Glomerular endothelial cell (primary cell): ENCODE results near the gene EDEM2. TPM values are rescaled to one million over a fixed set of nuclear protein-coding genes. Genes with fewer than 3 reads are reported as not detected.
"Not testable (repeated sequence)": the region's sequence is repeated elsewhere in the genome, so short reads cannot be mapped to it uniquely, and the experiment has no call there.

Source experiments
- DNase-seq: peaks from one replicate; pipeline ENCODE4 v3.0.0-alpha.2; 2011; ENCODE audit warnings: low read depth, low spot score; ENCODE audit errors: extremely low read depth
- total RNA-seq: library from RNA; depleted of rRNA; stranded (reverse); fragments of >200 nt; gene quantifications from 2 replicates; pipeline ENCODE4 v1.2.3, GENCODE V29; 2015

The EDEM2 gene
- total RNA-seq, 1 donor from 2014 or later, result 39.3 TPM

DNA sequence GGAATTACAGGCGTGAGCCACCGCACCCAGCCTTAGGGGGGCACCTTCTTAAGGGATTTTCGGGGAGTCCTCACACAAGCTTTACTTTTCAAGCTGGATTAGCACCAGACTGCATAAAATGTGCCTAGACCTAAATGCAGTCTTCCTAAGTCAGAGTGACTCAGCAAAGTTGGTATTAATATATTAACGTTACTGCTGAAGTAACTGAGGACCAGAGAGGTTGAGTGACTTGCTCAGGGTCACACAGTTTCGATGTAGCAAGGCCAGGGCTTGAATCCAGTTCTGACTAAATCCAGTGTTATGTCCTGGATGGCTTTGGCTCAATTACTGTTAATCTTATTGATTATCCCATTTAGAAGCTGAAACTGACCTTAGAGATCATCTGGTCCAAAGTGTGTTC, 13.4 kb downstream of the EDEM2 start:
- no peak for DNase-seq

DNA sequence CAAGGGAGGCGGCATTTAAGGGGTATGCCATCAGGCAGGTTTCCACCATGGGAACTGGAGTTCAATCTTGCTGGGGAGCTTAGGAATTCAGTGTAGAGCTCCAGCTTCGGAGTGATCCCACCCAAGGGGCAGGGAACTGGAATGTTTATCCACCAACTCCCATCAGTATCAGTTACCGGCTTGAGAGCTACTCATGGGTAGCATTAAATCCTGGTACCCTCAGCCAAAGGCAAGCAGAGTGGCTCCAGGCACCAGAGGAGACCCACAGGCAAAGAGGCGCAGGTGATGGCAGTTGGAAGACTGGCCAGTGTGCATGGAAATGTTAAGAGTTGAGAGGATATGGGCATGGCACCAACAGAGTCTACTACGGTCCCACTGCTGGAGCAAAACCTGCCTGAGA, 14.1 kb downstream of the EDEM2 start:
- no peak for DNase-seq

DNA sequence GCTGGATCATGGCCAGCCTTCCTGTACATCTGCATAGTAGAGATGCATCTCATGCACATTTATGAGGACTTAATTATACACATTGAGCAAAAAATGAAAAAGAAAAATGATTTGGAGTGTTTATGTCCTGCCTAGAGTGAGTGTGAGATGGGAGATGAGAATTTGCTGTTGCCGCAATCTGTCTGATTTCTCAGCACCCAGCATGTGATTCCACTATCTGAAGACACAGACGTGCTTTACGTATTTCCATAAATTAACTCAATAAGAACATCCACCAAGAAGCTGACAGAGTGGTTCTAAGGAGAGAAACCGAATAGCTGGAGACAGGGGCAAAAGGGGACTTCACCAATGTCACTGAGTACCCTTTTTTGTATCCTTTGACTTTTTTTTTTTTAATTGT, 15.2 kb downstream of the EDEM2 start:
- DNase-seq, result no peak

DNA sequence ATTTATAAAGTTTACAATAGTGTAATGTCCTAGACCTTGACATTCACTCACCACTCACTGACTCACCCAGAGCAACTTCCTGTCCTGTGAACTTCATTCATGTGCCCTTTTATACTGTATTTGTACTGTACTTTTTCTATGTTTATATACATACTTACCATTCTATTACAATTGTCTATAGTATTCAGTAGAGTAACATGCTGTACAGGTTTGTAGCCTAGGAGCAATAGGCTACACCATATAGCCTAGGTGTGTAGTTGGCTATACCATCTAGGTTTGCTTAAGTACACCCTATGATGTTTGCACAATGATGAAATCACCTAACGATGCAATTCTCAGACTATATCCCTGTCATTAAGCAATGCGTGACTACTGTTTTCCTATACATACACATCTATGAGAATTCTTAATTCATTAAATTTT, 17.5 kb downstream of the EDEM2 start:
- no peak for DNase-seq

DNA sequence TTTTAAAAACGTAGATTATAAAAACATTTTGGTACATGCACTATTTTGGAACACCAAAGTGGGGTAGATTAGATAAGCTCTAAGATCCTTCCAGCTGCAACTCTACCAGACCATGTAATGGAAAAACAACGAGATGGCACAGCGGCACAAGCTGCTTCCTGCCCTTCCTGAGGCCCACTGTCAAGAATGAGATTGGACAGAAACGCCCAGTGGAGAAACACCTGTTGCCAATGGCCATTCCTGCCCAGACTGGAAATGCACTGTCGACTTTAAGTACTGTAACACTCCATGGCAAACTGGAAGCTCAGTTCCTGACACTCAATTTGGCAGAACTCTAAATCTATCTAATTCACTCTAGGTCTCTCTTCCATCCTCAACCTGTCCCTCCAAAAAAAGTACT, 21.4 kb downstream of the EDEM2 start:
- no peak for DNase-seq

DNA sequence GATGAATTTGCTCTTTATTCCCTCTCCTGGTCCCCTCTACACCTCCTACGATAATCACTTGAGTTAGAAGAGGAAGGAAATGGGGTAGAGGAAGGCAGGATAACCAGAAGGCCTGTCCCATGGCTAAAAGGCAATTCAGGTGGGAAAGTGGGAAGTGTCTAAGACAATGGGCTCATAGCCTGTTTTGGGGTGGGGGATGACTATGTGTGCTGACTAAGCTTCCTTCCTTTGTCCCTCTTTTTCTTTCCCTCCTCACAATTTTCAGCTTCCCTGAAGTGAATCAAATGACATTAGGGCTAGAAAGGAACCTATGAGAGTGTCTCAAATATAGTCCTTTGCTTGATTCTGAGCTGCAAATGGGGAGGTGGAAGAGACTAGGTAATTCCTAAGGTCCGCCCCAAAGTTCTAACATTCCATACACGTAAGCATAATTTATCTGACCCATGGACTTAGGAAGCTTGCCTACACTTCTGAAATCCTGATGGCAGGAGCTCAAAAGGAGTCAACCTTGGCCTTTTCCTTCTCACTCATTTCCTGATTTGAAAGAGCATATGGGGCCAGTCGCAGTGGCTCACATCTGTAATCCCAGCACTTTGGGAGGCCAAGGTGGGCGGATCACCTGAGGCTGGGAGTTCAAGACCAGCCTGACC, 24.3 kb downstream of the EDEM2 start:
- no peak for DNase-seq

DNA sequence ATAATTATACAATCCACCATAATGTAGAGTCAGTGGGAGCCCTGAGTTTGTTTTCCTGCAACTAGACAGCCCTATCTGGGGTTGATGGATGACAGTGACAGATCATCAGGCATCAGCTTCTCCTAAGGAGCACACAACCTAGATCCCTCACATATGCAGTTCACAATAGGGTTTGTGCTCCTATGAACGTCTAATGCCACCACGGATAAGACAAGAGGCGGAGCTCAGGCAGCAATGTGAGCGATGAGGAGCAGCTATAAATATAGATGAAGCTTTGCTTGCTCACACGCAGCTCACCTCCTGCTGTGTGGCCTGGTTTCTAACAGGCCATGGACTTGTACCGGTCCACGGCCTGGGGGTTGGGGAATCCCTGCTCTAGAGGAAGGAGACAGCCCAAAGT, 25.9 kb downstream of the EDEM2 start:
- no peak for DNase-seq

DNA sequence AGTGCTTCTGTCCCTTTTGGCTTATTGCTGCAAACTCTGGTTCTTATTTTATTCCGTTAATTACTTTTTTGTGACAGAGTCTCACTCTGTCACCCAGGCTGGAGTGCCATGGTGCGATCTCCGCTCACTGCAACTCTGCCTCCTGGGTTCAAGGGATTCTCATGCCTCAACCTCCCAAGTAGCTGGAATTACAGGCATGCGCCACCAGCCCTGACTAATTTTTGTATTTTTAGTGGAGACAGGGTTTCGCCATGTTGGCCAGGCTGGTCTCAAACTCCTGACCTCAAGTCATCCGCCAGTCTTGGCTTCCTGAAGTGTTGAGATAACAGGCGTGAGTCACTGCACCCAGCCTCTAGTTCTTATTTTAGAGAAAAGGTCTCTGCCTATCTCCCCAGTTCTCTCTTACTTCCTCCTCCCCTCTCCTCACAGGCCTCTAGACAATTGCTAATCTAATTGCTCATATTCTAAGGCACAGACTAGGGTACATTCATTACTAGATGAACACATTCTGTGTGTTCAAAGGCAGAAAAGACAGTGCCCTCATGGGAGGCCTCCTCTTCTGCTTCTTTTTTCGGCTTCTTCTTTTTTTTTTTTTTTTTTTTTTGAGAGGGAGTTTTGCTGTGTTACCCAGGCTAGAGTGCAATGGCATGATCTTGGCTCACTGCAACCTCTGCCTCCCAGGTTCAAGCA, 27.0 kb downstream of the EDEM2 start:
- peak; percentile 37 for DNase-seq

DNA sequence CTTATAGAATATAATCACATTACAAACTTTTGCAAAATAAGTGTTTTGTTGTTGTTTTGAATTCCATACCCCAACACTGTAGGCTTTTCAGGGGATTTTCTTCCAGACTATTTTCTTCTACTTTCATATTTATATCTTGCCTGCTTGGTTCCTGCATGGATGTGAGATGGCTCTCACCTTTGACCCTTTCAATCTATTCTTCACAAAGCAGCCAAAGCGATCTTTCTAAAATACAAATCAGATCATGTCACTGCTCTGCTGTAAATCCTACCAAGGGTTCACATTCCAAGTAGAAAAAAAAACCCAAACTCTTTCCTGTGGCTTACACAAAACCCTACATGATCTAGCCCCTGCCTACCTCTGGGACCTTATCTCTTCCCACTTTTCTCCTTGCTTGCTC, 29.5 kb downstream of the EDEM2 start:
- DNase-seq, result no peak

DNA sequence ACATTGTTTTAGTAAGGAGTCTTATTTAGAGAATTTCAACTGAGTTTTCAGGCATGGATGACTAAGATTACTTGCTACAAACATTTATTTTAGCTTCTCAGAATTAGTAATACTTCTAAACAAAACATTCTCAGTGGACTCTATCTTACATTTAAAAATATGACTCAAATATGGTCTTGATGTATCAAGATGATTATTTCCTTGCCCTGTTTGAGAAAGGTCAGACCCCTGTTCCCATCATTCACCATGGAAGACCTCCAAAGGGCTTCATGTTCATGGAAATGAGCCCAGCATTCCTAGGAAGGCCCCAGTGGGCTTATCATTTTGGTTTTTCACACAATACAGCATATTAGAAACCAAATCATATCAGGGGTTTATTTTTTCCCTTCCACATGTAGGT, 29.9 kb downstream of the EDEM2 start:
- no peak for DNase-seq

DNA sequence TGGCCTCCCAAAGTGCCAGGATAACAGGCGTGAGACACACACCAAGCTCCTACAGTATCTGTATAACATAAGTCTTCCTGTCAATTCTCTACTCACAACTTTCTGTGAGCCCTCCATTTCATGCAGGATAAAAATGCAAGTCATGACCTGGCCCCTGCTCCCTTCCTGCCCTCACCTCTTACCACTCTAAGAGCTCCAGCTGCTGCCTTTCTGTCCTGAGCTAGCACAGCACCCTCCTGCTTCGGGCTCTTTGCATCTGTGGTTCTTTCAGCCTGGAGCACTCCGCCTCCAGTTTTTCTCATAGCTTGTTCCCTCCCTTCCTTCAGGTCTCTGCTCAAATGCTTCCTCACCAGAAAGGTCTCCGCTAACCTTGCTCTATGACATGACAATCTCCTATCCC, 30.9 kb downstream of the EDEM2 start:
- no peak for DNase-seq

DNA sequence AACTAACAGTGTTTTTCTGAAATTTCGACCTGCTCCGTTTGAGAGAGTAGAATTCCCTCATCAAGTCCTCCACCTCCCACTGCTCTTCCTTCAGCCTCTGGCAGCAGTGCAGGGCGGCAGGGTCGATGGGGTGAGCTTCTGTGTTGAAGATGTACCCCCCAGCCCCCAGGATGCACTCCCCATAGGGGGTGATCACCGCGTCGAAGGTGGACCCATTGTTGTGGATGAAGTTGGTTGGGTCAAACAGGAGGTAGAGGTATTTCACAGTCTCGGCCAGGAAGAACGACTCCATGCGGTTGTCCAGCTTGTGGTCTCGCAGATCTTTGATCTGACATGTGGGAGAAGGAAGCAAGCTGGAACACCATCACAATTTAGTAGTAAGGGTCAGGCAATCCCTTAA, 31.5 kb downstream of the EDEM2 start:
- no peak for DNase-seq

DNA sequence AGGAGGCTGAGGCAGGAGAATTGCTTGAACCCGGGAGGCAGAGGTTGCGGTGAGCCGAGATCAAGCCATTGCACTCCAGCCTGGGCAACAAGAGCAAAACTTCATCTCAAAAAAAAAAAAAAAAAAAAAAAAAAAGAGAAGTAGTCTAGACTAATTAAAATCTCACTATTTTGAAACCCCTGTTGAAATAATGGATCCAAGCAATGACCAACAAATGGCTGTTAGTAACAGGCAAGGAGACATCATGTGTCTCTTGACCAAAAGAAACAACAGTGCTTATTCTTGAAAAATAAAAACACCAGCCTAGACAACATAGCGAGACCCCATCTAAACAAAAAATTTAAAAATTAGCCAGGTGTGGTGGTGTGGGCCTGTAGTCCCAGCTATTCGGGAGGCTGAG, 34.9 kb downstream of the EDEM2 start:
- DNase-seq, result not testable (repeated sequence)

DNA sequence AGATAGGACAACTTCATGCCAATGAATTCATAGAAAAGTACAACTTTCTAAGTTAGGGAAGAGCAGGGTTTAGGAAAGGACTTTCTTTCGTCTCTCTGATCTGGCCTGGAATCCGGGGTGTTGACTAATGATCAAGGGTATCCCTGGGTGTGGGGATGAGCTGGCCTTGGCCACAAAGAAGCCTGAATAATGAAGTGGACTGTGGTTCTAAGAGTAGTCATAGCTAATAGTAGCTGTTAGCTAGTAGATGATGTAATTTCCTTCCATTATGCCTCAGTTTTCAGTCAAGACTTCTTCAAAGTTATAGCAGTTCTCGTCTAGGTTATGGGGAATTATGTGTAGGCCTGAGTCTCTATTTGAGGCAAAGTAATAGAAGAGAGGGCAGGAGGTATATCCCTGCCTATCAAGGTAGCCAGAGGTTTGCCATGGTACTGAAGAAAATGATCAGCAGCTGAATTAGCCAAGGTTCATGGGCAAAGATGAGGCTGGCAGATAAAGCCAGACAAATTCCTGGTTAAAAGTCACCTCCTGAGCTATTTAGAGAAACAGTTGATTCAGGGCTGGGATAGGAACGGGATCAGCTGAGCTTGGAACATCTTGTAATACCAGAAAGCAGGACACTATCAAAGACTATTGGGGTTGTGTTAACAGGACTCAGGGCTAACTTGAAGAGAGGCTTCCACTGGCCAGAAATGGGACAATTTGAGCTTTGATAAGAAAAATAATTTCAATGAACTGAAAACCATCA, 35.8 kb downstream of the EDEM2 start:
- no peak for DNase-seq

DNA sequence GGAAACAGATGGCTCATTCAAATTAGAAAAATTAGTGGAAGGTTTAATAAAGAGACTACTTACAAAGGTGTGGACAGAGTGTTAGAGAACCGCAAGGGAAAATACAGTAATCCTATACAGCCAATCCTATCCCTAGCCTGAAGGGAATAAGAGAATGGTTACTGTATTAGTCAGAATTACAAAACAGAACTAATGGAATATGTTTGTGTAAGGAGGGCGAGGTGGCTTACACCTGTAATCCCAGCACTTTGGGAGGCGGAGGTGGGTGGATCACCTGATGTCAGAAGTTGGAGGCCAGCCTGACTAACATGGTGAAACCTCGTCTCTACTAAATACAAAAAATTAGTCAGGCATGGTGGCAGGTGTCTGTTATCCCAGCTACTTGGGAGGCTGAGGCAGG, 38.2 kb downstream of the EDEM2 start:
- no peak for DNase-seq

DNA sequence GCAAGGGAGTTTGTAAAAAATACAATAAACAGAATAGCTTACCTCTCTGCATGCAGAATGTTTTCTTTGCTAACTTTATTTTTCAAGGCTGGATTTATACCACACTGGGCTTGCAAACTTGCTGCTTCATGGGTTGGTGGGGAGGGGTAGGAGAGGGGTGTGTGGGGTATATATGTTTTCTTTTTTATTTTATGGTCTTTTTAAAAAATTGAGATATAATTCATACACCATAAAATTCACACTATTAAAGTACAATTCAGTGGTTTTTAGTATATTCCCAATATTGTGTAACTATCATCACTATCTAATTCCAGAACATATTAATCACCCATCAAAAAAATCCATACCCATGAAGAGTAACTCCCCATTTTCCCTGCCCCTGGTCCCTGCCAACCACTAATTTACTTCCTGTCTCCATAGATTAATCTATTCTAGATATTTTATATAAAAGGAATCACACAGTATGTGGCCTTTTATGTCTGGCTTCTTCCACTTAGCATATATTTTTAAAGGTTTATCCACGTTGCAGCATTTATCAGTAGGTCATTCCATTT, 40.2 kb downstream of the EDEM2 start:
- DNase-seq, result no peak

DNA sequence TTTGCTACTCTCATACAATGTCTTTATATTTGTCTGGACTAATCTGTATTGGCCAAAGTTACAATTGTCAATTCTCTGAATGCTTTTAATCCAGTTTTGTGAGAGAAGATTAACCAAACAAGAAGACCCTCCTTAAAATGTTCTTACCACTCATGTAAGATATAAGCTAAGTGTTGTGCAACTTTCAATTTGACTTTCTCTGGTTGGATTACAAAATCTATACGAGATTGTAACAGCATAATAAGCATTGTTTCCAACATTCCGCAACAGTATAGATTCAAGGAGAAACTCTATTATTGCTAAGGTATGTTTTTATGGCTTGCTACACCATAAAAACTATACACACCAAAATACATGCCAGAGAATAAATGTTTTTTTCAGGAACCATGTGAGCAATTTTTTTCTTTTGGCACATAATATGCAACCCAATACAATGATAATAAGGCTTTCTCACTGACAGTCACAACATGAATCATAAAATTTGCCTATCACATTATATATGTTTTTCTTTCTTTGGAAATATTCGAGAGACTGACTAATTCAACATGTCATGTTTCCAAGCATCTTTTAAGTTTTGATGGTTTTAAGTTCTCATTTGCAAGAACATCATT, 42.3 kb downstream of the EDEM2 start:
- DNase-seq, result no peak

DNA sequence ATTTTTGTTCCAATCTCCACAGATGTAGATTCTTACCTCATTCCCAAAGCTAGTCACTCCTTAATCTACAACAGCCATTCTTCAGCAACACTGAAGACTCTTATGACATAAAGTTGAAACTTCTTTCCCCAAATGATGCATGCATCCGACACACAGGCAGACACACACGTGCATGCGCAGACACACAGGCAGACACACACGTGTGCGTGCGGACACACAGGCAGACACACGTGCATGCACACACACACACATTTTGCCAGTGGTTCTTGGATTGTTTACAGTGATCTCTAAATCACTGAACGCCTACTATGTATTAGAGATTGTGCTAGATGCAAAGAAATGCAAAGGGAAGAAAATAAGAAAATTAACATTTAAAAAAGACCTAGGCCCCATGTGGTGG, 45.5 kb downstream of the EDEM2 start:
- DNase-seq, result no peak

DNA sequence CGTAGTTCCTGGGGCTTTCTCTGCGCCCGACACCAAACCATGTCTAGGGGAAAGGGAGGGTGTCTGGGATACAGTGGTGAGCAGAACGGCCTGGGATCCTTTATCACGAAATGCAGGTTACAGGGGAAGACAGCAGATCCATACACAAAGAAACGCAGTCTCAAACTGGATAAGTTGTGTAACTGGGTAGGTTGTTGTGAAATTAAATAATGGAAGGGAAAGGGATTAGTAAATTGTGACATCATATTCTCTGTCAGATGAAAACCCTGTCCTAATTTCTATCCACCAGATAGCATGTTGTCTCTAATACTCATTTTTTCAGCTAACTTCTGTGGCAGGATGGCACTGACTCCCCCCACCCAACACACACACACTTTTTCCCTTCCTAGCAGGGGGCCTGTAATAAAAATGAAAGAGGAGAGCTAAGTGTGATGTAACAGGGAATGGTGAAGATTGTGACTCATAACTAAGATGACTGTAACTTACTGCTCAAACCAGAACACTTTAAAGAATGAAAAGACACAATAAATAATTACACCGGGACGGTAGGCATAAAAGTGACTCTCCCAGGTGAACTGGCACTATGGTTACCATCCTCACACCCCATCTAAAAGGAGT, 53.8 kb downstream of the EDEM2 start:
- no peak for DNase-seq

DNA sequence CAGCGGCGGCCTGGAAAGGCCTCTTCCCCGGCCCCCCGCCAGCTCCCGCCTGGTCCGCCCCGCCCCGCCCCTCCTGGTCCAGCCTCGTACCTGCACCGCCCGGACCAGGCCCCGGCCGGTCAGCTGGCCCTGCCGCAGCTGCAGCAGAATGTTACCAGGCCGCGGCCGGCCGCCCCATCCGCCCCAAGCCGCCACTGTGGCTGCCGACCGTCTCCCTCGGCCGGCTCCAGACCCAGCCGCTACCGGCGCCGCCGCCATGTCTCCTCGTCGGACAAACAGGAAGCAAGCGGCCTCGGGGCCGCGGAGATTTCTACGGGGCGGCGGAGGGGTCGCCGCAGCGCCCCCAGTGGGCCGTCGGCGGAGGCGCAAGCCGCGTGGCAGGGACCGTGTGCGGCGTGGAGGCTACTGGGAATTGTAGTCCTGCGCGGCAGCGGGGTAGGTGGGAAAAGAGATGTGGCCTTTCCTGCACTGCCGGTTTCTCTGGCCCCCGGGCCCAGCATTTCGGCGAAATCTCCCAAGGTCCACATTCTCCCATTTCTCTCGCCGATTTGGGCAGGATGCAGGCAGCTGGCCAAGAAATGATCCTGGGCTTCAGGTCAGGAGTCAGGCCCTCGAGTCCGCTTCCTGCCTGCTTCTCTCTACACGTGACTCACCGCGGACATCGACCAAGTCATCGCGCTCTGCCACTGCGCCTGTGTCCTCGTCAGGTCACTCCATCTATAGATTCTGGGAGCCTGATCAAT, 54.4 kb downstream of the EDEM2 start, which contains the start of gene TRPC4AP:
TRPC4AP (minus strand) TSS at position 284 of the 743 bp plus-strand sequence; CDS start at position 258, 26 bp downstream.
- no peak for DNase-seq
